IMR-90 (cell line): ENCODE data around the gene SDC4. TPM values are rescaled to one million over a fixed set of nuclear protein-coding genes. Genes with fewer than 3 reads are reported as not detected.
A peak's percentile ranks its signal among the peaks of the same experiment; 100 is the strongest.

Experiments used
- ATAC-seq: fragments of 200-7000 bp; cut with Tn5 transposase; 2 replicates; pipeline ENCODE4 v1.9.1; 2020; ENCODE audit warnings: low read depth, mild to moderate bottlenecking, moderate library complexity
- BruUV-seq: library from RNA; stranded (reverse); fragments of 400-500 nt; replicated peaks from 2 replicates; lab custom pipeline; 2021; lab: Mats Ljungman, UMichigan
- CTCF ChIA-PET: fragments of 300-600 bp; formaldehyde crosslinking; extraction: SDS; loops from one replicate; lab custom pipeline; 2021; ENCODE audit warnings: antibody characterized with exemption; lab: Yijun Ruan, JAX
- POLR2A ChIA-PET: fragments of 300-600 bp; sonication (Branson Sonifier 250); formaldehyde crosslinking; loops from one replicate; lab custom pipeline; 2022; ENCODE audit warnings: antibody characterized with exemption; ENCODE audit not compliant: unreplicated experiment; lab: Charles Lee
- DNase-seq: peaks from one replicate; pipeline ENCODE4 v3.0.0; 2013
- H2AFZ ChIP-seq: replicated peaks from 2 replicates; pipeline ENCODE3; 2013; ENCODE audit warnings: low read length, mild to moderate bottlenecking; ENCODE audit not compliant: poor library complexity
- H2AK5ac ChIP-seq: 2 replicates; pipeline ENCODE4 v1.6.1; 2013; ENCODE audit warnings: low read depth, low read length, inconsistent platforms
- H2AK9ac ChIP-seq: replicated peaks from 2 replicates; pipeline ENCODE3; 2013; ENCODE audit warnings: mild to moderate bottlenecking, low read depth, low read length, moderate library complexity; ENCODE audit not compliant: poor library complexity
- H2BK120ac ChIP-seq: 2 replicates; pipeline ENCODE4 v1.6.1; 2013; ENCODE audit warnings: low read depth, low read length, inconsistent platforms
- H2BK15ac ChIP-seq: 3 replicates; pipeline ENCODE4 v1.6.1; 2013; ENCODE audit warnings: low read depth, low read length, inconsistent platforms
- H2BK20ac ChIP-seq: 2 replicates; pipeline ENCODE4 v1.6.1; 2013; ENCODE audit warnings: low read depth, mild to moderate bottlenecking, inconsistent platforms, low read length, moderate library complexity
- H2BK5ac ChIP-seq: 2 replicates; pipeline ENCODE4 v1.6.1; 2013; ENCODE audit warnings: mild to moderate bottlenecking, low read depth, low read length, inconsistent platforms; ENCODE audit not compliant: poor library complexity, severe bottlenecking
- H3K14ac ChIP-seq: replicated peaks from 2 replicates; pipeline ENCODE4 v1.6.1; 2013; ENCODE audit warnings: low read depth, low read length, inconsistent platforms
- H3K18ac ChIP-seq: 2 replicates; pipeline ENCODE4 v1.6.1; 2013; ENCODE audit warnings: low read depth, low read length, control low read depth
- H3K23ac ChIP-seq: 2 replicates; pipeline ENCODE4 v1.6.1; 2013; ENCODE audit warnings: low read depth, low read length, inconsistent platforms
- H3K27ac ChIP-seq: 2 replicates; pipeline ENCODE4 v1.5.1; 2013; ENCODE audit warnings: mild to moderate bottlenecking, control low read depth, low read length; ENCODE audit not compliant: insufficient read depth
- H3K27me3 ChIP-seq: 2 replicates; pipeline ENCODE4 v1.6.1; 2013; ENCODE audit warnings: low read length; ENCODE audit not compliant: control insufficient read depth, insufficient read depth
- H3K36me3 ChIP-seq: 2 replicates; pipeline ENCODE4 v1.6.1; 2013; ENCODE audit warnings: low read length, mixed read lengths; ENCODE audit not compliant: control insufficient read depth, insufficient read depth
- H3K4ac ChIP-seq: 2 replicates; pipeline ENCODE4 v1.6.1; 2013; ENCODE audit warnings: low read depth, low read length, inconsistent platforms
- H3K4me1 ChIP-seq: 2 replicates; pipeline ENCODE4 v1.6.1; 2013; ENCODE audit warnings: low read length, mixed read lengths; ENCODE audit not compliant: control insufficient read depth, insufficient read depth
- H3K4me2 ChIP-seq: 2 replicates; pipeline ENCODE4 v1.6.1; 2013; ENCODE audit warnings: low read depth, mild to moderate bottlenecking, control low read depth, low read length, moderate library complexity
- H3K4me3 ChIP-seq: 2 replicates; pipeline ENCODE4 v1.5.1; 2013; ENCODE audit warnings: low read depth, mild to moderate bottlenecking, control low read depth, low read length, moderate library complexity; ENCODE audit not compliant: insufficient read depth
- H3K56ac ChIP-seq: 2 replicates; pipeline ENCODE4 v1.6.1; 2013; ENCODE audit warnings: low read length, inconsistent platforms; ENCODE audit not compliant: insufficient read depth; ENCODE audit errors: extremely low read depth
- H3K79me1 ChIP-seq, 2 experiments: 2 replicates each; pipeline ENCODE4 v1.6.1; 2013; ENCODE audit warnings: low read length in 2 of 2, inconsistent platforms in 1 of 2, low read depth in 1 of 2
- H3K9ac ChIP-seq: 2 replicates; pipeline ENCODE4 v1.6.1; 2013; ENCODE audit warnings: low read depth, low read length, control low read depth
- H3K9me1 ChIP-seq: 2 replicates; pipeline ENCODE4 v1.6.1; 2013; ENCODE audit warnings: low read length, inconsistent platforms; ENCODE audit not compliant: insufficient read depth
- H3K9me3 ChIP-seq: 2 replicates; pipeline ENCODE4 v1.6.1; 2013; ENCODE audit warnings: low read length; ENCODE audit not compliant: control insufficient read depth, insufficient read depth
- H4K20me1 ChIP-seq: 2 replicates; pipeline ENCODE4 v1.6.1; 2013; ENCODE audit warnings: low read length, inconsistent platforms; ENCODE audit not compliant: insufficient read depth
- H4K5ac ChIP-seq: 2 replicates; pipeline ENCODE4 v1.6.1; 2013; ENCODE audit warnings: mild to moderate bottlenecking, low read depth, low read length, control low read depth
- H4K8ac ChIP-seq, 2 experiments: 2 replicates each; pipeline ENCODE4 v1.6.1; 2013; ENCODE audit warnings: low read depth in 2 of 2, low read length in 2 of 2, control low read depth in 1 of 2, inconsistent platforms in 1 of 2
- H4K91ac ChIP-seq: 2 replicates; pipeline ENCODE4 v1.6.1; 2013; ENCODE audit warnings: low read depth, low read length, inconsistent platforms; ENCODE audit not compliant: insufficient read depth
- BHLHE40 ChIP-seq: fragments of 150-350 bp; IDR thresholded peaks from 2 replicates; pipeline ENCODE4 v1.6.1; 2016; ENCODE audit warnings: mild to moderate bottlenecking, low read depth, low read length
- CEBPB ChIP-seq: IDR thresholded peaks from 2 replicates; pipeline ENCODE4 v1.6.1; 2012; ENCODE audit warnings: low read depth, low read length, improper control_type of control experiment
- CHD1 ChIP-seq: IDR thresholded peaks from 2 replicates; pipeline ENCODE4 v1.6.1; 2012; ENCODE audit warnings: low read depth, low read length, improper control_type of control experiment
- FOS ChIP-seq: fragments of 150-350 bp; IDR thresholded peaks from 2 replicates; pipeline ENCODE4 v1.6.1; 2016; ENCODE audit warnings: low read depth, low read length
- MAFK ChIP-seq: IDR thresholded peaks from 2 replicates; pipeline ENCODE4 v1.6.1; 2012; ENCODE audit warnings: low read depth, low read length, improper control_type of control experiment
- MAZ ChIP-seq: IDR thresholded peaks from 2 replicates; pipeline ENCODE4 v1.6.1; 2012; ENCODE audit warnings: low read depth, mild to moderate bottlenecking, low read length, improper control_type of control experiment, moderate library complexity, borderline replicate concordance
- MXI1 ChIP-seq: IDR thresholded peaks from 2 replicates; pipeline ENCODE4 v1.6.1; 2012; ENCODE audit warnings: low read depth, mild to moderate bottlenecking, low read length, moderate library complexity, borderline replicate concordance
- NFE2L2 ChIP-seq: fragments of 150-350 bp; IDR thresholded peaks from 2 replicates; pipeline ENCODE4 v1.6.1; 2016; ENCODE audit warnings: low read depth, mild to moderate bottlenecking, low read length
- POLR2A ChIP-seq: IDR thresholded peaks from 2 replicates; pipeline ENCODE4 v1.6.1; 2012; ENCODE audit warnings: mild to moderate bottlenecking, low read depth, low read length
- RAD21 ChIP-seq: IDR thresholded peaks from 2 replicates; pipeline ENCODE4 v1.6.1; 2012; ENCODE audit warnings: low read length, improper control_type of control experiment
- RCOR1 ChIP-seq: IDR thresholded peaks from 2 replicates; pipeline ENCODE4 v1.6.1; 2012; ENCODE audit warnings: mild to moderate bottlenecking, low read length, improper control_type of control experiment; ENCODE audit not compliant: insufficient replicate concordance
- RFX5 ChIP-seq: IDR thresholded peaks from 2 replicates; pipeline ENCODE4 v1.8.0; 2012; ENCODE audit warnings: low read depth, mild to moderate bottlenecking, low read length, moderate library complexity
- WGBS, 2 experiments: methylation state at CpG; one replicate each; pipeline versions ENCODE4 v1.1.5 to v1.1.7; 2013; ENCODE audit warnings: missing lambda C conversion rate in 2 of 2; ENCODE audit not compliant: insufficient read length in 1 of 2; ENCODE audit errors: extremely low coverage in 2 of 2; 5-methylcytosine and 5-hydroxymethylcytosine counted together
- dilution Hi-C: fragments of 300-500 bp; cut with HindIII; formaldehyde crosslinking; loops from one replicate; pipeline ENCODE4 v1.14.3; 2018; ENCODE audit warnings: low sequenced_read_pairs; ENCODE audit not compliant: unreplicated experiment
- in situ Hi-C: fragments of 300-500 bp; cut with MboI; formaldehyde crosslinking; loops from 3 replicates; pipeline ENCODE4 v1.14.3; 2019; ENCODE audit warnings: low sequenced_read_pairs, inconsistent platforms, mixed read lengths
- intact Hi-C: fragments of 100-400 bp; cut with micrococcal nuclease; formaldehyde crosslinking; loops from 2 replicates; pipeline ENCODE4 v1.10.0; 2022
- polyA plus RNA-seq, 3 experiments: library from polyadenylated mRNA; depleted of rRNA; stranded (reverse); fragments of >200 nt; gene quantifications; 2 replicates each; pipeline ENCODE4 v1.2.3, GENCODE V29; 2012; ENCODE audit warnings: low replicate concordance in 1 of 3
- total RNA-seq: library from RNA; depleted of rRNA; stranded (reverse); fragments of >200 nt; gene quantifications from 2 replicates; pipeline ENCODE4 v1.2.3, GENCODE V29; 2012
- TF ChIP-seq, protein P1 (sequence below): fragments of 150-350 bp; IDR thresholded peaks from 2 replicates; pipeline ENCODE4 v1.6.1; 2017; ENCODE audit warnings: mild to moderate bottlenecking, antibody characterized with exemption, low read length, low read depth

Gene SDC4
- total and polyA plus RNA-seq, 2 of the 4 experiments (the other 2 are of a cell fraction) = 203 to 265 TPM

- peak; percentile 22; the same call in 1 of the 2 replicates for TF ChIP-seq MAZ
Measured at GRCh38 chr20:45358282-45359068, 10.3 kb upstream of the SDC4 start (continued).

- peak overlapping the region; percentile 38; the same call in 1 of the 2 replicates for H3K4ac ChIP-seq
- 0 out of 4 replicates have a peak overlapping the region, but pooled peaks of 1 of the 2 experiments have one; percentile 20 for H4K8ac ChIP-seq
- no peak overlapping the region for H3K56ac ChIP-seq
- peak overlapping the region; percentile 76; the same call in 2 of the 3 replicates for H2BK15ac ChIP-seq
- no peaks in the 10 kb centered on the region for H3K36me3 ChIP-seq
- H3K4me1 ChIP-seq = peaks cover 32% of the 10 kb centered on the region
- peak overlapping the region; percentile 85 for H3K4me2 ChIP-seq
- 0 out of 2 replicates have a peak overlapping the region, but pooled peaks have one; percentile 21 for H2AK5ac ChIP-seq
- in situ Hi-C loops (loop anchor here (5.0 kb wide), 1 partner anchor 82 kb away; no protein-coding TSS in a partner anchor), intact Hi-C loops (no loop called here), dilution Hi-C loops (no loop called here)
- H3K27ac ChIP-seq = peak overlapping the region; percentile 68
- H3K9ac ChIP-seq = peak overlapping the region; percentile 20; the same call in 1 of the 2 replicates
- peaks cover 19% of the 10 kb centered on the region for H3K9me1 ChIP-seq
- H2BK20ac ChIP-seq = peak overlapping the region; percentile 40
- no TSS peak for BruUV-seq
- peaks cover 5% of the 10 kb centered on the region; the same call in 1 of the 2 replicates for H4K20me1 ChIP-seq
- H2AFZ ChIP-seq = no peak overlapping the region
- H3K4me3 ChIP-seq = peak overlapping the region; percentile 13; the same call in 1 of the 2 replicates
- ATAC-seq = peak; percentile 81
- DNase-seq = peak; percentile 88
- peaks cover 0 to 16% of the 10 kb centered on the region in 2 experiments; a peak in 2 of 4 replicates for H3K79me1 ChIP-seq
- H3K18ac ChIP-seq = peak overlapping the region; percentile 61; the same call in 1 of the 2 replicates
- no peaks in the 10 kb centered on the region for H3K9me3 ChIP-seq
- H3K27me3 ChIP-seq = no peaks in the 10 kb centered on the region
- no peak overlapping the region for H3K14ac ChIP-seq
- peak overlapping the region; percentile 81 for H2BK5ac ChIP-seq
- H4K91ac ChIP-seq = no peak overlapping the region
- ChIA-PET POLR2A (interaction anchor here (0.6 kb wide), 1 partner anchor 9 kb away, joined by 3 read pairs; no protein-coding TSS in a partner anchor), CTCF (interaction anchor here (0.8 kb wide), 2 partner anchors 18 to 36 kb away, joined by 4 read pairs; no protein-coding TSS in a partner anchor)
- no CpG with 5 or more reads among the region's 5 CpGs for WGBS, 2 experiments
- H4K5ac ChIP-seq = peak overlapping the region; percentile 25; the same call in 1 of the 2 replicates
- H2AK9ac ChIP-seq = no peak overlapping the region
- 0 out of 2 replicates have a peak overlapping the region, but pooled peaks have one; percentile 11 for H3K23ac ChIP-seq
- peak overlapping the region; percentile 32; the same call in 1 of the 2 replicates for H2BK120ac ChIP-seq
- TF ChIP-seq FOS = peak; percentile 63; the same call in 1 of the 2 replicates
- no peak for TF ChIP-seq RAD21
- TF ChIP-seq, protein P1, sequence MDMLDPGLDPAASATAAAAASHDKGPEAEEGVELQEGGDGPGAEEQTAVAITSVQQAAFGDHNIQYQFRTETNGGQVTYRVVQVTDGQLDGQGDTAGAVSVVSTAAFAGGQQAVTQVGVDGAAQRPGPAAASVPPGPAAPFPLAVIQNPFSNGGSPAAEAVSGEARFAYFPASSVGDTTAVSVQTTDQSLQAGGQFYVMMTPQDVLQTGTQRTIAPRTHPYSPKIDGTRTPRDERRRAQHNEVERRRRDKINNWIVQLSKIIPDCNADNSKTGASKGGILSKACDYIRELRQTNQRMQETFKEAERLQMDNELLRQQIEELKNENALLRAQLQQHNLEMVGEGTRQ = no peak
- TF ChIP-seq MAFK = no peak
- no peak for TF ChIP-seq MXI1
- no peak for TF ChIP-seq RCOR1
- no peak for TF ChIP-seq NFE2L2
- TF ChIP-seq RFX5 = no peak
- peak; percentile 73 for TF ChIP-seq CEBPB
- 0 out of 2 replicates have a peak, but pooled peaks have one; percentile 8 for TF ChIP-seq BHLHE40
- no peak for TF ChIP-seq CHD1
- TF ChIP-seq POLR2A = no peak
Measured at GRCh38 chr20:45355209-45356084, 7.2 kb upstream of the SDC4 start.
